Tibial nerve (tissue), 4 donors: ENCODE measurements around the gene DCUN1D5. TPM values are rescaled to one million over a fixed set of nuclear protein-coding genes. Genes with fewer than 3 reads are reported as not detected.

Experiments
- DNase-seq, 2 donors: peaks; one replicate each; pipeline ENCODE4 v3.0.0-alpha.2; 2019; ENCODE audit warnings: low spot score in 2 of 2
- H3K27ac ChIP-seq, 4 donors: fragments of 200-600 bp; sonication (generic) in 3 of 4; one replicate each; pipeline ENCODE4 v1.5.1; 2017 to 2019; ENCODE audit warnings: mild to moderate bottlenecking in 1 of 4
- H3K27me3 ChIP-seq, 2 donors: fragments of 200-600 bp; sonication (generic) in 1 of 2; one replicate each; pipeline versions ENCODE4 v1.5.1 to v1.6.0; 2017 to 2019
- H3K36me3 ChIP-seq, 3 donors: fragments of 200-600 bp; sonication (generic); one replicate each; pipeline ENCODE4 v1.5.1; 2018 to 2019
- H3K4me1 ChIP-seq, 4 donors: fragments of 200-600 bp; sonication (generic) in 3 of 4; one replicate each; pipeline ENCODE4 v1.5.1; 2017 to 2019
- H3K4me3 ChIP-seq, 4 donors: fragments of 200-600 bp; sonication (generic) in 3 of 4; one replicate each; pipeline ENCODE4 v1.5.1; 2017 to 2019; ENCODE audit warnings: mild to moderate bottlenecking in 1 of 4, moderate library complexity in 1 of 4
- H3K9me3 ChIP-seq, 4 donors: fragments of 200-600 bp; sonication (generic) in 3 of 4; one replicate each; pipeline ENCODE4 v1.5.1; 2017 to 2019
- EP300 ChIP-seq, 2 donors: sonication (generic); formaldehyde crosslinking; IDR thresholded peaks; one replicate each; pipeline ENCODE4 v1.6.1; 2017; ENCODE audit warnings: antibody characterized with exemption in 2 of 2, mild to moderate bottlenecking in 1 of 2
- POLR2A ChIP-seq, 2 donors: fragments of 450-650 bp; IDR thresholded peaks; one replicate each; pipeline ENCODE4 v1.6.1; 2017; ENCODE audit warnings: antibody characterized with exemption in 2 of 2, mild to moderate bottlenecking in 2 of 2, moderate library complexity in 2 of 2
- WGBS, 2 donors: methylation state at CpG; one replicate each; pipeline ENCODE4 v1.1.5; 2018; 5-methylcytosine and 5-hydroxymethylcytosine counted together
- total RNA-seq, 4 donors: library from RNA; depleted of rRNA; stranded (reverse); fragments of >200 nt; gene quantifications; one replicate each; pipeline ENCODE4 v1.1.0, GENCODE V29; 2016
- TF ChIP-seq, protein P1 (sequence below), 5 experiments: fragments of 200-600 bp in 3 of 5; fragments of 450-650 bp in 2 of 5; sonication (generic) in 3 of 5; IDR thresholded peaks; one replicate each; pipeline ENCODE4 v1.5.1; 2016 to 2019; ENCODE audit warnings: antibody characterized with exemption in 5 of 5, mild to moderate bottlenecking in 3 of 5, moderate library complexity in 2 of 5

Gene DCUN1D5
- total RNA-seq, 4 donors from 2014 or later: 68.2 to 102 (median 82.9) TPM

GRCh38 chr11:103067118-103067517 lies 24.8 kb downstream of the DCUN1D5 start:
- WGBS, 2 donors: 93 to 96% methylated on average over 1 of the region's 1 CpG

DNA sequence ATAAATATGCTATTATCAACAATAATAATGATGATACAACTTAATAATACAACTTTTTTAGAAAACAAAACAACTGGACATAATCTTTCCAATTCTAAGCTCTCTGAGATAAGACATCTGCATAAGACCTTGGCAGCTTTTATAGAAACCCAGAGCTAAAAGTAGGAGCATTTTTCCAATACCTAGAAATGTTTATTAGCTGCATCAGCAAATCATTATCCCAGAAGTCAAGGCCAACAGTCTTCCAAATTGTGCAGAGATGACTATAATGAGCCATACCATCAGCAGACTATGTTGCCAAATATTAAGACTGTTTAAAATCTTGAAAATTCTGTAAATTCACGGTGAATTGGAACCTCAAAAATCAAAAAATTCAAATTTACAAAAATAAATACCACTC lies 30.3 kb downstream of the DCUN1D5 start:
- H3K4me1 ChIP-seq: no peaks in the 10 kb centered on the region
- no peaks in the 10 kb centered on the region for H3K27me3 ChIP-seq
- no peak for DNase-seq
- H3K9me3 ChIP-seq: no peaks in the 10 kb centered on the region
- TF ChIP-seq POLR2A (IDR thresholded peaks at IDR 0.05) (no peak), EP300 (IDR thresholded peaks at IDR 0.05) (no peak)
- TF ChIP-seq, protein P1, sequence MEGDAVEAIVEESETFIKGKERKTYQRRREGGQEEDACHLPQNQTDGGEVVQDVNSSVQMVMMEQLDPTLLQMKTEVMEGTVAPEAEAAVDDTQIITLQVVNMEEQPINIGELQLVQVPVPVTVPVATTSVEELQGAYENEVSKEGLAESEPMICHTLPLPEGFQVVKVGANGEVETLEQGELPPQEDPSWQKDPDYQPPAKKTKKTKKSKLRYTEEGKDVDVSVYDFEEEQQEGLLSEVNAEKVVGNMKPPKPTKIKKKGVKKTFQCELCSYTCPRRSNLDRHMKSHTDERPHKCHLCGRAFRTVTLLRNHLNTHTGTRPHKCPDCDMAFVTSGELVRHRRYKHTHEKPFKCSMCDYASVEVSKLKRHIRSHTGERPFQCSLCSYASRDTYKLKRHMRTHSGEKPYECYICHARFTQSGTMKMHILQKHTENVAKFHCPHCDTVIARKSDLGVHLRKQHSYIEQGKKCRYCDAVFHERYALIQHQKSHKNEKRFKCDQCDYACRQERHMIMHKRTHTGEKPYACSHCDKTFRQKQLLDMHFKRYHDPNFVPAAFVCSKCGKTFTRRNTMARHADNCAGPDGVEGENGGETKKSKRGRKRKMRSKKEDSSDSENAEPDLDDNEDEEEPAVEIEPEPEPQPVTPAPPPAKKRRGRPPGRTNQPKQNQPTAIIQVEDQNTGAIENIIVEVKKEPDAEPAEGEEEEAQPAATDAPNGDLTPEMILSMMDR (IDR thresholded peaks at IDR 0.05): no peak
- WGBS, 2 donors: 94 to 98% methylated on average over 1 of the region's 1 CpG
- H3K4me3 ChIP-seq: no peak overlapping the region
- peaks cover 0 to 53% (median 0%) of the 10 kb centered on the region in 3 donors for H3K36me3 ChIP-seq
- no peak overlapping the region for H3K27ac ChIP-seq

More at GRCh38 chr11:103067118-103067517, 24.8 kb downstream of the DCUN1D5 start:
- no peaks in the 10 kb centered on the region for H3K4me1 ChIP-seq
- H3K36me3 ChIP-seq: peaks cover 0 to 41% (median 0%) of the 10 kb centered on the region in 3 donors
- H3K4me3 ChIP-seq: no peak overlapping the region
- no peak for DNase-seq
- TF ChIP-seq, protein P1 (IDR thresholded peaks at IDR 0.05): no peak
- TF ChIP-seq POLR2A (IDR thresholded peaks at IDR 0.05): no peak
- TF ChIP-seq EP300 (IDR thresholded peaks at IDR 0.05): no peak
- no peak overlapping the region for H3K27ac ChIP-seq
- no peaks in the 10 kb centered on the region for H3K9me3 ChIP-seq
- H3K27me3 ChIP-seq: no peaks in the 10 kb centered on the region

DNA sequence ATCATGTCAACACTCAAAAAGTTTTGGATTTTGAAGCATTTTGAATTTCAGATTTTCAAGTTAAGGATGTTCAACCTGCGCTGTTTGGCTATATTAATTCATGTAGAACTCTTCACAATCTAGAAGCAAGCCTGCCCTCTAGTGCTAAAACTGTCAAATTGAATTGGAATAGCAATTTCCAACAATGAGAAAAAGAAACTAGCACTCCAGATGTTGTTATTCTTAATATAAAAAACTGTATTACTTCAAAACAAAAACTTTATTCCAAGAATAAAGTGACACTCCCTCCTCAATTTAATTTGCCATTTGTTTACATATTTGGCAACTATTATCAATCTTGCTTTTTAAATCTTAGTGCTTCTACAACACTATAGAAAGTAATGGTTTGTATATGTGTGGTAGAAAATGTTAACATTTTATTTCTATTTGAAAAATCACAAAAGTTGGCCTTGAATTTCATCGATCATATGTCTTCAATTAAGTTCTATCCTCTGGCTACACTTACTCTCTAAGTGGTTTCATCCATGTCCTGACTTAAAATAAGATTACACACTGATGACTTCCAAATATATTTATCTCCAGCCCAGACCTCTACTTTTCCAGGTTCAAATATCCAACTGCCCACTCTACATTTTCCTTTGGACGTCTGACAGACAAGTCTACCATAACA lies 36.6 kb downstream of the DCUN1D5 start:
- Histone ChIP-seq H3K4me1 (peaks cover 0 to 7% (median 0%) of the 10 kb centered on the region in 4 donors), H3K27me3 (no peaks in the 10 kb centered on the region), H3K4me3 (no peak overlapping the region), H3K27ac (no peak overlapping the region), H3K9me3 (no peaks in the 10 kb centered on the region), H3K36me3 (peaks cover 0 to 4% (median 0%) of the 10 kb centered on the region in 3 donors)
- DNase-seq: no peak
- no peak for TF ChIP-seq POLR2A (IDR thresholded peaks at IDR 0.05)
- TF ChIP-seq, protein P1 (IDR thresholded peaks at IDR 0.05): peak; percentile 29 to 53 (median 45)
- no peak for TF ChIP-seq EP300 (IDR thresholded peaks at IDR 0.05)
- WGBS, 2 donors: 37 to 39% methylated on average over 3 of the region's 3 CpGs

GRCh38 chr11:103053997-103054396 lies 38.0 kb downstream of the DCUN1D5 start:
- H3K36me3 ChIP-seq: no peaks in the 10 kb centered on the region
- 83 to 86% methylated on average over 3 of the region's 3 CpGs for WGBS, 2 donors
- TF ChIP-seq POLR2A (IDR thresholded peaks at IDR 0.05) (no peak), EP300 (IDR thresholded peaks at IDR 0.05) (no peak)
- TF ChIP-seq, protein P1 (IDR thresholded peaks at IDR 0.05): no peak
- H3K27ac ChIP-seq: no peak overlapping the region
- H3K4me1 ChIP-seq: peaks cover 0 to 7% (median 0%) of the 10 kb centered on the region in 4 donors
- H3K9me3 ChIP-seq: no peaks in the 10 kb centered on the region
- no peak for DNase-seq
- no peak overlapping the region for H3K4me3 ChIP-seq
- no peaks in the 10 kb centered on the region for H3K27me3 ChIP-seq

- 73 to 80% methylated on average over 4 of the region's 4 CpGs for WGBS, 2 donors
- TF ChIP-seq POLR2A (IDR thresholded peaks at IDR 0.05) (no peak), EP300 (IDR thresholded peaks at IDR 0.05) (no peak)
- TF ChIP-seq, protein P1 (IDR thresholded peaks at IDR 0.05): no peak
Observed at GRCh38 chr11:103051981-103052380, 40.0 kb downstream of the DCUN1D5 start.

More at GRCh38 chr11:103051981-103052380, 40.0 kb downstream of the DCUN1D5 start:
- DNase-seq: no peak
- Histone ChIP-seq H3K9me3 (no peaks in the 10 kb centered on the region), H3K36me3 (no peaks in the 10 kb centered on the region), H3K27ac (no peak overlapping the region), H3K27me3 (no peaks in the 10 kb centered on the region), H3K4me1 (peaks cover 0 to 7% (median 0%) of the 10 kb centered on the region in 4 donors), H3K4me3 (no peak overlapping the region)
